ENCODE measurements around the gene SLC16A1. TPM values are rescaled to one million over a fixed set of nuclear protein-coding genes. Genes with fewer than 3 reads are reported as not detected.
"Not testable (repeated sequence)": the region's sequence is repeated elsewhere in the genome, so short reads cannot be mapped to it uniquely, and the experiment has no call there.

SLC16A1 gene
- total RNA-seq, 1 experiment from 2014 or later: 101 TPM

- Histone ChIP-seq H3K36me3 (ENCODE audit: insufficient read depth, low read length, poor library complexity, severe bottlenecking) (peaks cover 48% of the 10 kb centered on the region), H3K27ac (ENCODE audit: low read depth, low read length, poor library complexity, severe bottlenecking) (no peak overlapping the region), H3K27me3 (replicated peaks; ENCODE audit: insufficient read depth, low read depth, low read length, poor library complexity) (no peaks in the 10 kb centered on the region), H3K4me3 (ENCODE audit: low read depth, low read length, poor library complexity, severe bottlenecking) (no peak overlapping the region), H3K4me1 (ENCODE audit: insufficient read depth, low read length, poor library complexity, severe bottlenecking) (peaks cover 10% of the 10 kb centered on the region), H3K9me3 (ENCODE audit: low read depth, low read length, poor library complexity, severe bottlenecking) (no peaks in the 10 kb centered on the region)
- ChIA-PET POLR2A (ENCODE audit: low non-redundant PET) (no interaction called here), CTCF (no interaction called here)
- no TSS peak for BruUV-seq (replicated peaks)
- no peak for DNase-seq (ENCODE audit: low spot score)
- TF ChIP-seq, protein P1, sequence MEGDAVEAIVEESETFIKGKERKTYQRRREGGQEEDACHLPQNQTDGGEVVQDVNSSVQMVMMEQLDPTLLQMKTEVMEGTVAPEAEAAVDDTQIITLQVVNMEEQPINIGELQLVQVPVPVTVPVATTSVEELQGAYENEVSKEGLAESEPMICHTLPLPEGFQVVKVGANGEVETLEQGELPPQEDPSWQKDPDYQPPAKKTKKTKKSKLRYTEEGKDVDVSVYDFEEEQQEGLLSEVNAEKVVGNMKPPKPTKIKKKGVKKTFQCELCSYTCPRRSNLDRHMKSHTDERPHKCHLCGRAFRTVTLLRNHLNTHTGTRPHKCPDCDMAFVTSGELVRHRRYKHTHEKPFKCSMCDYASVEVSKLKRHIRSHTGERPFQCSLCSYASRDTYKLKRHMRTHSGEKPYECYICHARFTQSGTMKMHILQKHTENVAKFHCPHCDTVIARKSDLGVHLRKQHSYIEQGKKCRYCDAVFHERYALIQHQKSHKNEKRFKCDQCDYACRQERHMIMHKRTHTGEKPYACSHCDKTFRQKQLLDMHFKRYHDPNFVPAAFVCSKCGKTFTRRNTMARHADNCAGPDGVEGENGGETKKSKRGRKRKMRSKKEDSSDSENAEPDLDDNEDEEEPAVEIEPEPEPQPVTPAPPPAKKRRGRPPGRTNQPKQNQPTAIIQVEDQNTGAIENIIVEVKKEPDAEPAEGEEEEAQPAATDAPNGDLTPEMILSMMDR (conservative IDR thresholded peaks at IDR 0.05; ENCODE audit: low read depth, low read length): no peak
- no peak for TF ChIP-seq EZH2 (IDR thresholded peaks at IDR 0.05; ENCODE audit: borderline replicate concordance, low read depth, low read length, poor library complexity, severe bottlenecking)
- intact Hi-C loops (cut with micrococcal nuclease; ENCODE audit: unreplicated experiment): no loop called here
Measured at GRCh38 chr1:112961072-112961471, 5.1 kb upstream of the SLC16A1 start.

DNA sequence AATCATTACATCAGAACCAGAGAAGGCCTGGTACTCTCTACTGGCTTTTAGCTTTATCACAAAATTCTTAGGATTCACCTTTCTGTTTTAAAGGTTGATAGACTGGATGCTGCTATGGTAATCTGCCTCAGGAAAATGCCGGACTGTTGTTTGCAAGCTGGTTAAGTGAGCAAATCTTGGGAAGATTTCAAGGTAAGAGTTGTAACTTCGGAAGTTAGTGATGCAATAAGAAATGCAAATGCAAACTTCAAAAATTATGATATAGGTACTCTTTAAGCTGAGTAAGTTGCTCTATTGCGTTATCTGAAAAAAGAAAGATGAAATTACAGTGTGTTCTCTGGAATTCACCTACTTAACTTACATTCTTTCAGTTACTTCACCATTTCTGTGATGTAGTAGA lies 4.4 kb upstream of the SLC16A1 start:
- DNase-seq (ENCODE audit: low spot score): no peak
- CTCF ChIA-PET: no interaction called here
- H3K36me3 ChIP-seq (ENCODE audit: insufficient read depth, low read length, poor library complexity, severe bottlenecking): peaks cover 42% of the 10 kb centered on the region
- intact Hi-C loops (cut with micrococcal nuclease; ENCODE audit: unreplicated experiment): no loop called here
- H3K4me3 ChIP-seq (ENCODE audit: low read depth, low read length, poor library complexity, severe bottlenecking): no peak overlapping the region
- no peaks in the 10 kb centered on the region for H3K27me3 ChIP-seq (replicated peaks; ENCODE audit: insufficient read depth, low read depth, low read length, poor library complexity)
- POLR2A ChIA-PET (ENCODE audit: low non-redundant PET): no interaction called here
- H3K9me3 ChIP-seq (ENCODE audit: low read depth, low read length, poor library complexity, severe bottlenecking): no peaks in the 10 kb centered on the region
- peaks cover 10% of the 10 kb centered on the region for H3K4me1 ChIP-seq (ENCODE audit: insufficient read depth, low read length, poor library complexity, severe bottlenecking)
- peak overlapping the region; percentile 2 for H3K27ac ChIP-seq (ENCODE audit: low read depth, low read length, poor library complexity, severe bottlenecking)
- BruUV-seq (replicated peaks): no TSS peak
- TF ChIP-seq, protein P1 (conservative IDR thresholded peaks at IDR 0.05; ENCODE audit: low read depth, low read length): no peak
- TF ChIP-seq EZH2 (IDR thresholded peaks at IDR 0.05; ENCODE audit: borderline replicate concordance, low read depth, low read length, poor library complexity, severe bottlenecking): no peak

DNA sequence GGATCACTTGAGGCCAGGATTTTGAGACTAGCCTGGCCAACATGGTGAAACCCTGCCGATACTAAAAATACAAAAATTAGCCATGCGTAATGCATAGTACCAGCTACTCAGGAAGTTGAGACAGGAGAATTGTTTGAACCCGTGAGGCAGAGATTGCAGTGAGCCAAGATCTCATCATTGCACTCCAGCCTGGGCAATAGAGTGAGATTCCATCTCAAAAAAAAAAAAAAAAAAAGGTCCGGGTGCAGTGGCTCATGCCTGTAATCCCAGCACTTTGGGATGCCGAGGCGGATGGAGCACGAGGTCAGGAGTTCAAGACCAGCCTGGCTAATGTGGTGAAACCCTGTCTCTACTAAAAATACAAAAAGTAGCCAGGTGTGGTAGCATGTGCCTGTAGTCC lies 2.2 kb upstream of the SLC16A1 start:
- H3K36me3 ChIP-seq (ENCODE audit: insufficient read depth, low read length, poor library complexity, severe bottlenecking): peaks cover 28% of the 10 kb centered on the region
- H3K4me3 ChIP-seq (ENCODE audit: low read depth, low read length, poor library complexity, severe bottlenecking): peak overlapping the region; percentile 94
- peaks cover 21% of the 10 kb centered on the region for H3K4me1 ChIP-seq (ENCODE audit: insufficient read depth, low read length, poor library complexity, severe bottlenecking)
- H3K9me3 ChIP-seq (ENCODE audit: low read depth, low read length, poor library complexity, severe bottlenecking); intact Hi-C loops (cut with micrococcal nuclease; ENCODE audit: unreplicated experiment); POLR2A ChIA-PET (ENCODE audit: low non-redundant PET); DNase-seq (ENCODE audit: low spot score); H3K27ac ChIP-seq (ENCODE audit: low read depth, low read length, poor library complexity, severe bottlenecking); BruUV-seq (replicated peaks); H3K27me3 ChIP-seq (replicated peaks; ENCODE audit: insufficient read depth, low read depth, low read length, poor library complexity); CTCF ChIA-PET: not testable (repeated sequence)

DNA sequence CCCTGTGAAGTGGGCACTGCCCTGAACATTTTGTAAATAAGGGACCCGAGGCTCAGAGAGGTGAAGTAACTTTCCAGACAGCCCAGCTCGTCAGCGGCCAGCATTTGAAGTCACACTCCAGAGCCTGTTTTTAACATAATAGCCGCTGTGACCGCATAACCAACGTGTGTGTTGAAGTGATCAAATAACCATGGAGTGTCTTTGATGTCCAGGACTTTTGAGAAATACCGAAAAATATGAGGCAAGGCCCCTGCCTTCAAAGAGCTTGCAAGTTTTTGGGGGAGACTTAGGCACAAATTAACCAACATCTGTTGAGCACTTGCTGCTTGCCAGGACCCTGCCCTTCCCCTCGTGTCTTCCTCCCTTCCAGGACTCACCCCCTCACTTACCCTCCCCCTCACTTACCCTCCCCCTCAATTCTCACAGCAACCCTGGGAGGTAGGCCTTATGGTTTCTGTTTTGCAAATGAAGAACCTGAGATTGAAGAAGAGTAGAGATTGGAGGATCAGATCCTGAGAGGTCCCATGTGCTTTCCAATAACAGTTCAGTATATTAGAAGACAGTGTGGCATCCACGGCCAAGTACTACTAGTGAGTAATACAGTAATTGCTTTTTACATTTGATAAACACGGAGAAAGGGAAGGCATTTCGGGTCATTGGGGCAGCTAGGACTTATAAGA lies 1.3 kb upstream of the SLC16A1 start:
- TF ChIP-seq, protein P1 (conservative IDR thresholded peaks at IDR 0.05; ENCODE audit: low read depth, low read length): no peak
- no peak for TF ChIP-seq EZH2 (IDR thresholded peaks at IDR 0.05; ENCODE audit: borderline replicate concordance, low read depth, low read length, poor library complexity, severe bottlenecking)
- intact Hi-C loops (cut with micrococcal nuclease; ENCODE audit: unreplicated experiment): no loop called here
- POLR2A ChIA-PET (ENCODE audit: low non-redundant PET): interaction anchor here (0.6 kb wide), 1 partner anchor 52 kb away, joined by 3 read pairs; no protein-coding TSS in a partner anchor

More for the DNA sequence above, 1.3 kb upstream of the SLC16A1 start:
- Histone ChIP-seq H3K4me1 (ENCODE audit: insufficient read depth, low read length, poor library complexity, severe bottlenecking) (peaks cover 22% of the 10 kb centered on the region), H3K27me3 (replicated peaks; ENCODE audit: insufficient read depth, low read depth, low read length, poor library complexity) (no peaks in the 10 kb centered on the region), H3K9me3 (ENCODE audit: low read depth, low read length, poor library complexity, severe bottlenecking) (no peaks in the 10 kb centered on the region), H3K36me3 (ENCODE audit: insufficient read depth, low read length, poor library complexity, severe bottlenecking) (peaks cover 27% of the 10 kb centered on the region), H3K27ac (ENCODE audit: low read depth, low read length, poor library complexity, severe bottlenecking) (peak overlapping the region; percentile 89), H3K4me3 (ENCODE audit: low read depth, low read length, poor library complexity, severe bottlenecking) (peak overlapping the region; percentile 94)
- no TSS peak for BruUV-seq (replicated peaks)
- DNase-seq (ENCODE audit: low spot score): peak; percentile 89
- CTCF ChIA-PET: no interaction called here
